ENCODE data around the gene HOMER3.
"Not testable (repeated sequence)": the region's sequence is repeated elsewhere in the genome, so short reads cannot be mapped to it uniquely, and the experiment has no call there.

HOMER3 gene

GRCh38 chr19:18922228-18922985 is 18.6 kb downstream of the HOMER3 start:
- no peak for DNase-seq (ENCODE audit: low read depth)

- DNase-seq (ENCODE audit: low read depth), result no peak
Observed at GRCh38 chr19:18921593-18921992, 19.4 kb downstream of the HOMER3 start.

DNA sequence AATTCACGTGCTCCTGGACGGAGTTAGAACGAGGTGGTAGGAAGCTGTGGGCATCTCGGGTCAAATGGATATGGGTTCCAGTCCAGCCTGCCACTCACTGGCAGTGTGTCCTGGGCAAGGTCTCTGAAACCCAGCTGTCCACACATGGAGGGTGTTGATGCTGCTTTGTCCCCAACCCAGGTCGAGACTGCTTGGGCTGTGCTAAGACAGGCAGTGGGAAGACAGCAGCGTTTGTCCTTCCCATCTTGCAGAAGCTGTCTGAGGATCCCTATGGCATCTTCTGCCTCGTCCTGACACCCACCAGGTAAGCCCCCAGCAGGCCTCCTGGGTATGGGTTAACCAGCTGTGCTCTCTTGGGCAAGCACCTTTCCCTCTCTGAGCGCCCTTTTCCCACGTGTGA is 20.6 kb downstream of the HOMER3 start:
- DNase-seq (ENCODE audit: low read depth), result no peak

DNA sequence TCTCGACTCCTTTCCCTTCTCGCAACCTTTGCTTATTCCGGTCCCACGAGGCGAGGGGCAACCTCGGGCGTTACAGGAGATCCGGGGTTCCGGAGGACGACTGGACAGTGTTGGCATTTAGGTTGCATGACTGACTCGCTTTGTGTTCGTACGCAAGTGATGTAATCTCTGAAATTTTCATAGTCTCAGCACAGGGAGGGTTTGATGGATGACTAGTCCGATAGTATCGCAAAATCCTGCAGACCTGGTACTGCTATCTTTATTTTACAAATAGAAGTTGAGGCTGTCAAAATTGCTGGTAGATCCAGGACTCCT is 21.2 kb downstream of the HOMER3 start:
- no peak for DNase-seq (ENCODE audit: low read depth)

DNA sequence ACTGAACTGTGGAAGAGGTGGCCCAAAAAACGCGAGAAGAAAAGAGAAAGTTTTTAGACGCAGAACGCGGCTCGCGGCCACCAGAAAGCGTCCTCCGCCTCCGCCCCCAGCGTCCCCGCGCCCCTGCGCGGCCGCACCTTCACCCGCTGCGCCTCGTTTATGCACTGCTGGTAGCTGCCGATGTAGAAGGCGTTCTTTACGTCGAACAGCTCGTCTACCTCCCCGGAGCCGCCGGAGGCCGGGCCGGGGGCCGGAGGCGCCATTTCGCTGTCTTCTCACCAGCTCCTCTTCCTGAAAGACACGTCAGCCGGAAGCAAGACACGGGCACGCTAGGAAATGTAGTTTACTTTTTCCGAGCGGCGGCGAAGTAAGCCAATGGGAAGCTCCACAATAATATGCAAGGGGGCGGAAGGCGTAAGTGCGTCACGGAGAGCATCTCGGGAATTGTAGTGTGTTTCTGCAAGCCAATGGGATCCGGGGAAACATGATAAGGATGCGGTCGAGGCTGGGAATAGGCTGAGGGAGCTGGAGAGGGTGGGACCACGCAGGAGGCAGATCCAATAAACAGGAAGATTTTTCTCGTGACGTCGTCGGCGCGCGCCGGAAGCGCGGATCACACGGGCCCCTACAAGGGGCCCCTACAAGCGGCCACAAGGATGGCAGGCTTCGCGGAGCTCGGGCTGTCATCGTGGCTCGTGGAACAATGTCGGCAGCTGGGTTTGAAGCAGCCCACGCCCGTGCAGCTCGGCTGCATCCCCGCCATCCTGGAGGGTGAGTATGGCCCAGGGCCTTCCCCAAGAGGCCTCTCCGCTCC is 21.7 kb downstream of the HOMER3 start, which contains the start of the genes COPE and DDX49:
Gene COPE, minus strand, starts transcription at position 302 of the 814 bp plus-strand sequence. Its CDS starts 39 bp downstream, at position 263.
Gene DDX49, plus strand, starts transcription at position 630 of the 814 bp plus-strand sequence. Its CDS starts 27 bp downstream, at position 657.
- peak; percentile 93 for DNase-seq (ENCODE audit: low read depth)

GRCh38 chr19:18917593-18917992 is 23.4 kb downstream of the HOMER3 start:
- not testable (repeated sequence) for DNase-seq (ENCODE audit: low read depth)

DNA sequence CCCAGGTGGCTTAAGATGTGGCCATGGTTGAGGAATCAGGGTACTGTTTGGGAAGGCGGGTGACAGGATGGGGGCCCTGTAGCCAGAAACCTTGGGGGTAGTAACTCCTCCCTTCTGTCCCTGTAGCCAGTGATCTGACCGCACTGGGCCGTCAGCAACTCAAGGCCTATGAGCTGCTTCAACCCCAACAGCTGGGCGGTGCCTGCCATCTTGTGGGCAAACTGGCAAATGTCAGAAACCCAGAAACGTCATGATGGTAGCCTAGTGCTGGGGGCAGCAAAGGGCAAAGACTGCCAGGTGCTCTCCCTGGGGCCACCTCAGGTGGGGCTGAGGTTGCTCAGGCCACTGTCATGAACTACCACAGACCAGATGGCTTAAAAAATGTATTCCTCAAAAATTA is 25.4 kb downstream of the HOMER3 start:
- DNase-seq (ENCODE audit: low read depth), result peak; percentile 18

GRCh38 chr19:18913466-18913865 is 27.6 kb downstream of the HOMER3 start:
- no peak for DNase-seq (ENCODE audit: low read depth)

- no peak for DNase-seq (ENCODE audit: low read depth)
Observed at GRCh38 chr19:18912933-18913332, 28.1 kb downstream of the HOMER3 start.

DNA sequence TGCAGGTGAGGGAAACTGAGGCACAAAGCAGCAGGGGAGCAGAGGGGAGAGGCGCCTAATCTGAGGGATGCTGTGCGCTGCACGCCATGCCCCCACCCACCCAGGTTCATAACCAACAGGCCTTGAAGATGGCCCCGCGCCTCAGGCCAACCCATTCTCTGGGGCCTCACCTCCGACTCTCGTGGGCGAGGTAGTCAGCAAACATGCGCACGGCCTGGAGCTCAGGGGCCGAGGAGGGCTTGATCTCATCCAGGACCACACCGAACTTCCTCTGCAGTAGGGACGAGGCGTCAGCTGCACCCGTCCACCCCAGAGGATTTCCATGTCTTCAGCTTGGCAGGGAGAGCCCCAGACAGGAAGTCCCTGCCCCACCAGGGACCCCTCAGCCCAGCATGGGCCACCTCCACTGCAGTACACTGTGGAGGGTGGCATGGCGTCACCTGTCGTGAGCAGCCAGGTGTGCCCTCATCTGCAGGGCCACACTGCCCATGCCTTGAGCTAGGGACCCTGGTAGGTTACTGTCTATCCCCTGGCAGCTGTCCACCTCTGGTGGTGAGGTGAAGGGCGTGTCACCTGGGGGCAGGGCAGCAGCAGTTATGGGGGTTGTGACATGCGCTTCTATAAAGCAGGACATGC is 30.1 kb downstream of the HOMER3 start:
- DNase-seq (ENCODE audit: low read depth), result no peak

DNA sequence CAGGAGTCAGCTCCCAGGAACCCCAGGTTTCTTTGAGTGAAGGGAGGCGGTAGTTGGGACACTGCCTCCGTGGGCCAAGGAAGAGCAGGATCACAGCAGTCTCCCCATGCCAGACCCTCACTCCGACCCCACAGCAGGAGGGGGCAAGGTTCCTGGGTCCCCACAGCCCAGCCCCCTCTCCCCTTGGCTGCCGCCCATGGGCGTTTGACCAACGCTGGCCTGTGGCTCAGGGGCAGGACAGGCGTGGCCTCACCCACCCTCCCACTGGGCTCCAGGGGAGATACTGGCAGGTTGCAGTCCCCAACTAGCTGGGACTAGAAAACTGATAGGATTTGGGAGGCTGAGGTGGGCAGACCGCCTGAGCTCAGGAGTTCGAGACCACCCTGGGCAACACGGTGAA is 31.0 kb downstream of the HOMER3 start:
- DNase-seq (ENCODE audit: low read depth), result no peak

GRCh38 chr19:18908917-18909619 is 31.9 kb downstream of the HOMER3 start:
- no peak for DNase-seq (ENCODE audit: low read depth)

DNA sequence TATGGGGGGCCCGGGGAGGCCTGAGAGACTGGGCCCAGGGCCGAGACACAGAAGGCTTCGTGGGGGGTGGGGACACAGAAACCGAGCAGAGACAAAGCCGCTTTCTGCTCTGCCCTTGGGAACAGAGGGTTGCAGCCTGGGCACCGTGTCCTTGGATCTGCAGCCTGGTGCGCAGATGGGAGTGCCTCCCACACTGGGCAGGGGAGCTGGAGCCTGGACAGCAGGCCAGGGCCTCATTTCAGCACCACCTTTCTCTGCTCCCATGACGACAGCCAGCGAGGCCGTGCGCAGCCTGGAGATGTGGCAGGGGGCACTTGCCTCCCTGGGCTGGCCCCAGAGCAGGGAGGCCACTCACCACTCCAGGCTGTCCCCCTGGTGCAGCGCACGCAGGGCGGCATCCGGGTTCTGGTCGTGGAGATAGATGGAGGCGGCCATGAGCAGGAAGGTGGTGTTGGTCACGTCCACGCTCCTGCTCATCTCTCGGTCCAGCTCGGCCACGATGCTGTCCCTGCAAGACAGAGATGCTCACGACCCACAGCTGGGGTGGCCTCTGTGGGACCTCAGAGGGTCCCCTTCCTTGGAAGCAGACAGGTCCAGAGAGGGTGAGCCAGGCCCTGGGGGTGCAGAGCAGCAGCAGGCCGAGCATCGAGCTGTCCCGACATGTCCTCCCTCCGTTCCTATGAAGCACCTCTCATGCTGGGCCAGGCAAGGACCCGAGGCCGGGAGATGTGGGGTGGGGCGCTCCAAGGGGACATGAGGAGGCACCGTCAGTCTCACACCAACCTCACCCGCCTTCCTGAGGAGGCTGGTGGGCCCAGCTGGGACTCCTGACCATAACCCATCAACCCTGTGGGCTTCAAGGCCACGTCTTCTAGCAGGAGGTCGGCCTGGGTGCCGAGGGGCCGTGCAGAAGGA is 34.2 kb downstream of the HOMER3 start:
- DNase-seq (ENCODE audit: low read depth), result no peak

GRCh38 chr19:18905513-18906236 is 35.3 kb downstream of the HOMER3 start:
- no peak for DNase-seq (ENCODE audit: low read depth)

- no peak for DNase-seq (ENCODE audit: low read depth)
Observed at GRCh38 chr19:18905058-18905456, 36.0 kb downstream of the HOMER3 start.

- no peak for DNase-seq (ENCODE audit: low read depth)
Observed at GRCh38 chr19:18904334-18905057, 36.5 kb downstream of the HOMER3 start.

DNA sequence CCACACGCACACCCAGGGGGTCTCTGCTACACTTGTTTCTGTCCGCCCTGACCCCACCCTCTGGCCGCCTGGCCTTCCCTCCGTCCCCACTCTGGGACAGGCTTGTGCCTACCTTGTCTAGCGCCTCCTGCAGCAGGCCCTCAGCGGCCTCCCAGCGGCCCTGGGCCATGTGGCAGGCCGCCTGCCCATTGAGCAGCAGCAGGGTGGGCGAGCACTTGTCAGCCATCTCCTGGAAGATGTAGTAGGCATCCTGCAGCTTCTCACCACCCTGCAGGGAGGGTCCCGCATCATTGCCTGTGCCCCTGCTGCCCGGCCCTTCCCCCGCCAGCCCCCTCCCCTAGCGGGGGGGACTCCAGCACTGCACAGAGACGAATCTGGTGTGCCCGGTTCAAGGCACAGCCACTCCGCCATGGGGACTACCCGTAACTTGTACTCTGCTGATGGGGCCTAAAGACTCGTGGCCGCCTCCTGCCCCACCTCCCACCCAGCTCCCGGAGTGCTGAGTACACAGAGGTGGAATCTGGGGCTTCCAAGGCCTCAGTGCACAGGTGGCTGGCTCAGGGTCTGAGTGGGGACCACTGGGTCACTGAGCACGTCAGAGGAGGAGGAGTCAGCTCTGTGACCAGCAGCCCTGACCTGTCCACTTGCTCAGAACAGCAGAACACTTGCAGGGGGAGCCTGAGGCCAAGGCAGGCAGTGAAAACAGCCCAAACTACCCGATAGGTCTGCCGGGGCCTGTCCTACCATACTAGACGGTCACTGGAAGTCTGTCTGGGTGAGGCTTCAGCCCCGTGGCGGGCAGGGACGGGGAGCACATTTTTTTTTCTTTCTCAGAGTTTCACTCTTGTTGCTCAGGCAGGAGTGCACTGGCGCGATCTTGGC is 37.6 kb downstream of the HOMER3 start:
- DNase-seq (ENCODE audit: low read depth), result no peak

DNA sequence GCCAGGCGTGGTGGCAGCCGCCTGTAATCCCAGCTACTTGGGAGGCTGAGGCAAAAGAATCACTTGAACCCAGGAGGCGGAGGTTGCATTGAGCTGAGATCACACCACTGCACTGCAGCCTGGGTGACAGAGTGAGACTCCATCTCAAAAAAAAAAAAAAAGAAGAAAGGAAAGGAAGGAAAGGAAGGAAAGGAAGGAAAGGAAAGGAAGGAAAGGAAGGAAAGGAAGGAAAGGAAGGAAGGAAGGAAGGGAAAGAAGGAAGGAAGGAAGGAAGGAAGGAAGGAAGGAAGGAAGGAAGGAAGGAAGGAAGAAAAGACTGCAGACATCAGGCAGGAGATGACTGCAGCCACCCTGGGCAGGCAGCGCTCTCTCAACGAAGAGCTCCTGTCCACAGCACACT is 38.5 kb downstream of the HOMER3 start:
- not testable (repeated sequence) for DNase-seq (ENCODE audit: low read depth)

DNA sequence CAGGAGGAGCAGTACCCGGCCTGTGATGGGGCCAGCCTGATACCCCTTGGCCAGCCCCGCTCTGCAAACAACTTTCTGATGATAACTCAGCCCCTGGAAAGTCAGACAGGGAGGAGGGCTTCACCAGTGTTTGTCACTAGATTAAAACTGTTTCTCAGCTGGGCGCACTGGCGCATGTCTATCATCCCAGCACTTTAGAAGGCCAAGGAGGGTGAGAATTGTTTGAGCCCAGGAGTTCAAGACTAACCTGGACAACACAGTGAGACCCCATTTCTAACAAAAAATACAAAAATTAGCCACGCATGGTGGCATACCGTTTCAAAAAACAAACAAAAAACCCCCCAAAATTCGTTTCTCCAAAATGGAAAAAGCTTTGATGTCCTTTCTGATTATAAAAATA is 39.5 kb downstream of the HOMER3 start:
- DNase-seq (ENCODE audit: low read depth), result no peak
